Measurements from ENCODE around the gene TASP1.

TASP1 gene

GRCh38 chr20:13567663-13568062 is 71.1 kb downstream of the TASP1 start:
- no peak for DNase-seq (ENCODE audit: low spot score)

GRCh38 chr20:13563854-13564253 is 74.9 kb downstream of the TASP1 start:
- DNase-seq (ENCODE audit: low spot score) = no peak

GRCh38 chr20:13554706-13555105 is 84.0 kb downstream of the TASP1 start:
- no peak for DNase-seq (ENCODE audit: low spot score)

- no peak for DNase-seq (ENCODE audit: low spot score)
These were observed 84.7 kb downstream of the TASP1 start for GRCh38 chr20:13554076-13554475.

- DNase-seq (ENCODE audit: low spot score) = no peak
These were observed 86.7 kb downstream of the TASP1 start for GRCh38 chr20:13552061-13552460.

- no peak for DNase-seq (ENCODE audit: low spot score)
These were observed 89.3 kb downstream of the TASP1 start for GRCh38 chr20:13549451-13549850.

- peak; percentile 69 for DNase-seq (ENCODE audit: low spot score)
These were observed 92.1 kb downstream of the TASP1 start for GRCh38 chr20:13546497-13547131.

- no peak for DNase-seq (ENCODE audit: low spot score)
These were observed 92.9 kb downstream of the TASP1 start for GRCh38 chr20:13545790-13546189.

- DNase-seq (ENCODE audit: low spot score) = no peak
These were observed 94.9 kb downstream of the TASP1 start for GRCh38 chr20:13543783-13544182.

- no peak for DNase-seq (ENCODE audit: low spot score)
These were observed 103.1 kb downstream of the TASP1 start for GRCh38 chr20:13535627-13536026.

- DNase-seq (ENCODE audit: low spot score) = no peak
These were observed 104.8 kb downstream of the TASP1 start for GRCh38 chr20:13533946-13534345.

GRCh38 chr20:13530146-13530545 is 108.6 kb downstream of the TASP1 start:
- DNase-seq (ENCODE audit: low spot score) = no peak

- no peak for DNase-seq (ENCODE audit: low spot score)
These were observed 112.2 kb downstream of the TASP1 start for GRCh38 chr20:13526551-13526950.

GRCh38 chr20:13525225-13525940 is 113.3 kb downstream of the TASP1 start:
- DNase-seq (ENCODE audit: low spot score) = no peak

- DNase-seq (ENCODE audit: low spot score) = no peak
These were observed 114.4 kb downstream of the TASP1 start for GRCh38 chr20:13524339-13524738.

GRCh38 chr20:13517831-13518230 is 120.9 kb downstream of the TASP1 start:
- no peak for DNase-seq (ENCODE audit: low spot score)

GRCh38 chr20:13515796-13516558 is 122.8 kb downstream of the TASP1 start:
- no peak for DNase-seq (ENCODE audit: low spot score)

GRCh38 chr20:13515291-13515690 is 123.4 kb downstream of the TASP1 start:
- no peak for DNase-seq (ENCODE audit: low spot score)

- no peak for DNase-seq (ENCODE audit: low spot score)
These were observed 127.8 kb downstream of the TASP1 start for GRCh38 chr20:13510837-13511488.

- DNase-seq (ENCODE audit: low spot score) = no peak
These were observed 131.1 kb downstream of the TASP1 start for GRCh38 chr20:13507646-13508045.

- DNase-seq (ENCODE audit: low spot score) = no peak
These were observed 137.2 kb downstream of the TASP1 start for GRCh38 chr20:13501500-13501899.

GRCh38 chr20:13494019-13494418 is 144.7 kb downstream of the TASP1 start:
- DNase-seq (ENCODE audit: low spot score) = no peak

- no peak for DNase-seq (ENCODE audit: low spot score)
These were observed 145.6 kb downstream of the TASP1 start for GRCh38 chr20:13493143-13493542.

Data from pons (tissue), 1 donor.